ENCODE results near the gene NAP1L1.

DNA sequence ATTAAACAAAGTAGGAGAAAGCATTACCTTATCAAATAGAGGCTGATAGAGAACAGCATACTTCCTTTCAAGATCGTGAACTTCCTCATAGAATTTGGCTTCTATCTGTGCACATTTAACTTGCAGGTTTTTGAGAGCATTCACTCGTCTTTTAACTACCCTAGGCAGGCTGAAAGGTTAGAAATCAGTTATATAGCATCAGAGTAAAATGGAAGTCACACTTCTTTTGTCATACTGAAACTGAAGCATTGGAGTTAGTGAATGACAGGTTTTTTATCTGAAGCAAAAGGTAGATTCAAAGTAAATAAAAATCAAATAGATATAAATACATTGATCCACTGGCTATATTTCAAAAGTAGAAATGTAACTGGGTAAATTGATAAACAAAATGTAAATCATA, 24.4 kb downstream of the NAP1L1 start:
- TF ChIP-seq, protein P1, sequence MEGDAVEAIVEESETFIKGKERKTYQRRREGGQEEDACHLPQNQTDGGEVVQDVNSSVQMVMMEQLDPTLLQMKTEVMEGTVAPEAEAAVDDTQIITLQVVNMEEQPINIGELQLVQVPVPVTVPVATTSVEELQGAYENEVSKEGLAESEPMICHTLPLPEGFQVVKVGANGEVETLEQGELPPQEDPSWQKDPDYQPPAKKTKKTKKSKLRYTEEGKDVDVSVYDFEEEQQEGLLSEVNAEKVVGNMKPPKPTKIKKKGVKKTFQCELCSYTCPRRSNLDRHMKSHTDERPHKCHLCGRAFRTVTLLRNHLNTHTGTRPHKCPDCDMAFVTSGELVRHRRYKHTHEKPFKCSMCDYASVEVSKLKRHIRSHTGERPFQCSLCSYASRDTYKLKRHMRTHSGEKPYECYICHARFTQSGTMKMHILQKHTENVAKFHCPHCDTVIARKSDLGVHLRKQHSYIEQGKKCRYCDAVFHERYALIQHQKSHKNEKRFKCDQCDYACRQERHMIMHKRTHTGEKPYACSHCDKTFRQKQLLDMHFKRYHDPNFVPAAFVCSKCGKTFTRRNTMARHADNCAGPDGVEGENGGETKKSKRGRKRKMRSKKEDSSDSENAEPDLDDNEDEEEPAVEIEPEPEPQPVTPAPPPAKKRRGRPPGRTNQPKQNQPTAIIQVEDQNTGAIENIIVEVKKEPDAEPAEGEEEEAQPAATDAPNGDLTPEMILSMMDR (IDR thresholded peaks at IDR 0.05 in 4 of 5, conservative IDR thresholded peaks at IDR 0.05 in 1 of 5) = no peak
- no peak for TF ChIP-seq POLR2A (IDR thresholded peaks at IDR 0.05)
